Stimulated activated CD8-positive, alpha-beta memory T cell treated with anti-CD3 and anti-CD28 coated beads, Interleukin-4, amount 100 ng/mL, for 1 hour (primary cell): ENCODE results near the gene SRP68.
A peak's percentile ranks its signal among the peaks of the same experiment; 100 is the strongest.

ENCODE experiments used
- DNase-seq, 2 donors: peaks; one replicate each; pipeline ENCODE4 v3.0.0-alpha.2; 2020; ENCODE audit warnings: low read depth in 2 of 2, low spot score in 1 of 2

Gene SRP68

GRCh38 chr17:76018801-76019200 lies 53.5 kb downstream of the SRP68 start:
- DNase-seq = no peak

- no peak for DNase-seq
Observed at GRCh38 chr17:76018340-76018680, 54.0 kb downstream of the SRP68 start.

GRCh38 chr17:76017481-76018339 lies 54.6 kb downstream of the SRP68 start:
- DNase-seq = no peak

GRCh38 chr17:76014925-76015261 lies 57.4 kb downstream of the SRP68 start:
- no peak for DNase-seq

GRCh38 chr17:76014100-76014924 lies 58.0 kb downstream of the SRP68 start:
- peak; percentile 50 to 51 for DNase-seq

- no peak for DNase-seq
Observed at GRCh38 chr17:76013377-76013932, 58.9 kb downstream of the SRP68 start.

GRCh38 chr17:76011951-76012350 lies 60.4 kb downstream of the SRP68 start:
- DNase-seq = no peak

- DNase-seq = no peak
Observed at GRCh38 chr17:76009969-76010661, 62.2 kb downstream of the SRP68 start.

GRCh38 chr17:76009447-76009846 lies 62.9 kb downstream of the SRP68 start:
- no peak for DNase-seq

- no peak for DNase-seq
Observed at GRCh38 chr17:76008630-76009425, 63.5 kb downstream of the SRP68 start.

GRCh38 chr17:76008208-76008607 lies 64.1 kb downstream of the SRP68 start:
- no peak for DNase-seq

- no peak for DNase-seq
Observed at GRCh38 chr17:76007850-76008165, 64.5 kb downstream of the SRP68 start.

GRCh38 chr17:76007131-76007849 lies 65.0 kb downstream of the SRP68 start:
- no peak for DNase-seq

- peak; percentile 72 to 76 for DNase-seq
Observed at GRCh38 chr17:76005263-76006149, 66.8 kb downstream of the SRP68 start.

GRCh38 chr17:76004750-76005262 lies 67.5 kb downstream of the SRP68 start:
- DNase-seq = no peak

- DNase-seq = no peak
Observed at GRCh38 chr17:76003915-76004314, 68.4 kb downstream of the SRP68 start.

- no peak for DNase-seq
Observed at GRCh38 chr17:76002100-76002499, 70.2 kb downstream of the SRP68 start.

GRCh38 chr17:76000755-76001521 lies 71.4 kb downstream of the SRP68 start, which contains the start of gene CDK3:
TSS of gene CDK3 (plus strand) at chr17:76000855. CDS start at chr17:76001426, 571 bp downstream.
- DNase-seq = no peak
